ENCODE data around the gene ANKLE2. TPM values are rescaled to one million over a fixed set of nuclear protein-coding genes. Genes with fewer than 3 reads are reported as not detected.
A peak's percentile ranks its signal among the peaks of the same experiment; 100 is the strongest.

The ANKLE2 gene
- total and polyA plus RNA-seq, 2 of the 8 experiments (the other 6 are each of a cell fraction or from before 2014, with no cell fraction given) = 41.0 to 64.9 TPM

DNA sequence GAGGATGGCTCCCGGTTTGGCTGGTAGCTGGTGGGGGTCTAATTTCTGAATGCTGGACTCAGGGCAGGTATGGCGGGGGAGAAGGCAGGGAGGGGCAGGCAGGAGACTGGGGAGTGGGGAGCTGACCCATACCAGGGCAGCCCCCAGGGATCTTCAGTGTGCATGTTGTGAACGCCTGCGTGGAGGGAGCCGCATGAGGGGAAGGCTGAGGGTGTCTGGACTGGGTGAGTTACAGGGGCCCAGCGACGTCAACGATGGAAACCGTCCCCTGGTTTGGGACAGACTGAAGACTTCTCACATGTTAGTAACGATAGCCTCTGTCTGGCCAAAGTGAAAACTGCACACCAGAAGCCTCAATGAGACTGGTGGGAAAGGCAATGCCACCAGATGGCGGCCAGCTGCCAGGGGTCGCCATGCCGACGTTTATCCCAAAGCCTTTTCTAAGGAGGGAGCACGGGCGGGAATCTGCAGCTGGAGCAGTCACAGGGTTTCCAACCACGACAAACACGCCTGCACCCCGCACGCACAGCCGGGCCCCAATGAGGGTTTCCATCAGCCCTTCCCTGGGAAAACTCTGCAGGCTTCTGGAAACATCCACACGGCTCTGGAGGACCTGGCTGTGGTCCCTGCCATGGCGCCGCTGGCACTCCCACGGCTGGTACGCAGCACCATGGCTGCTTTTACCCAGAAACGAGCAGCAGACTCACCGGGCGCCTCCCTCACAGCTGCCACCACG is 37.0 kb downstream of the ANKLE2 start:
- Histone ChIP-seq H2BK120ac (replicated peaks; ENCODE audit: low read depth, low read length) (no peak overlapping the region), H3K23me2 (ENCODE audit: low read depth, low read length) (no peaks in the 10 kb centered on the region), H3K79me1 (ENCODE audit: low read depth, low read length) (no peaks in the 10 kb centered on the region), H2AK5ac (ENCODE audit: low read depth, low read length) (no peak overlapping the region), H3K4me1 (replicated peaks in 1 of 4; ENCODE audit: control insufficient read depth in 3 of 4, insufficient read depth in 4 of 4, low read length in 3 of 4) (no peaks in the 10 kb centered on the region), H2BK5ac (ENCODE audit: low read depth, low read length) (no peak overlapping the region), H3K14ac (ENCODE audit: insufficient read length) (no peak overlapping the region), H3K56ac (replicated peaks; ENCODE audit: insufficient read length, low read depth, low read length) (no peak overlapping the region), H4K8ac (ENCODE audit: extremely low read depth, insufficient read depth, low read length) (0 out of 2 replicates have a peak overlapping the region, but pooled peaks have one; percentile 41), H3K18ac (ENCODE audit: extremely low read depth, low read length) (no peak overlapping the region), H2AFZ (ENCODE audit: low read length) (no peak overlapping the region), H3K27me3 (replicated peaks in 1 of 4; ENCODE audit: control insufficient read depth in 3 of 4, extremely low read depth in 1 of 4, insufficient read depth in 3 of 4, low read length in 3 of 4) (no peaks in the 10 kb centered on the region; a peak in 1 of 7 replicates), H3K9me3 (ENCODE audit: insufficient read depth in 2 of 2, low read depth in 1 of 2, low read length in 1 of 2) (peaks cover 0 to 2% of the 10 kb centered on the region in 2 experiments; a peak in 1 of 4 replicates), H3K4me2 (ENCODE audit: insufficient read depth in 1 of 2, low read depth in 2 of 2, low read length in 2 of 2) (no peak overlapping the region), H3K27ac (ENCODE audit: low read depth, low read length) (no peak overlapping the region), H4K91ac (replicated peaks; ENCODE audit: insufficient read length, low read length) (no peak overlapping the region), H3K4me3 (ENCODE audit: extremely low read depth in 1 of 4, insufficient read depth in 2 of 4, low read depth in 3 of 4, low read length in 4 of 4) (no peak overlapping the region), H3K79me2 (ENCODE audit: control insufficient read depth in 1 of 2, insufficient read depth in 2 of 2, low read length in 2 of 2) (no peaks in the 10 kb centered on the region; a peak in 1 of 4 replicates), H3K4ac (replicated peaks; ENCODE audit: insufficient read length, low read depth, low read length) (no peak overlapping the region), H3K36me3 (ENCODE audit: control insufficient read depth in 2 of 4, insufficient read depth in 4 of 4, low read length in 3 of 4) (peaks cover 28 to 79% (median 49%) of the 10 kb centered on the region in 4 experiments), H4K5ac (ENCODE audit: insufficient read length, low read depth, low read length) (no peak overlapping the region), H3K9ac (replicated peaks in 1 of 4; ENCODE audit: extremely low read depth in 1 of 4, low read depth in 3 of 4, low read length in 3 of 4) (no peak overlapping the region), H3K23ac (ENCODE audit: insufficient read length) (no peak overlapping the region), H2BK20ac (ENCODE audit: low read length) (no peak overlapping the region), H2BK15ac (ENCODE audit: low read length) (no peak overlapping the region), H2BK12ac (ENCODE audit: low read depth, low read length) (no peak overlapping the region), H4K20me1 (replicated peaks in 1 of 2; ENCODE audit: control insufficient read depth in 1 of 2, insufficient read depth in 2 of 2, low read length in 2 of 2) (peaks cover 3 to 21% of the 10 kb centered on the region in 2 experiments)
- WGBS, 2 experiments (ENCODE audit: extremely low coverage in 1 of 2, insufficient coverage in 1 of 2, insufficient read length in 1 of 2, insufficient replicate concordance in 2 of 2, low coverage in 1 of 2, low lambda C conversion rate in 2 of 2, missing lambda C conversion rate in 1 of 2) = 94% methylated on average over 27 of the region's 30 CpGs; no CpG with 5 or more reads in 1 of the 2 experiments
- DNase-seq (ENCODE audit: low read depth in 1 of 2, low spot score in 2 of 2) (no peak), FAIRE-seq (no peak)
- POLR2A ChIA-PET (ENCODE audit: partially characterized antibody) = interaction anchor here (0.7 to 5.7 kb wide), 3 partner anchors 14 to 54 kb away, joined by 3 to 21 read pairs (median 5); partner anchors contain the start of gene PGAM5
- TF ChIP-seq, protein P1, sequence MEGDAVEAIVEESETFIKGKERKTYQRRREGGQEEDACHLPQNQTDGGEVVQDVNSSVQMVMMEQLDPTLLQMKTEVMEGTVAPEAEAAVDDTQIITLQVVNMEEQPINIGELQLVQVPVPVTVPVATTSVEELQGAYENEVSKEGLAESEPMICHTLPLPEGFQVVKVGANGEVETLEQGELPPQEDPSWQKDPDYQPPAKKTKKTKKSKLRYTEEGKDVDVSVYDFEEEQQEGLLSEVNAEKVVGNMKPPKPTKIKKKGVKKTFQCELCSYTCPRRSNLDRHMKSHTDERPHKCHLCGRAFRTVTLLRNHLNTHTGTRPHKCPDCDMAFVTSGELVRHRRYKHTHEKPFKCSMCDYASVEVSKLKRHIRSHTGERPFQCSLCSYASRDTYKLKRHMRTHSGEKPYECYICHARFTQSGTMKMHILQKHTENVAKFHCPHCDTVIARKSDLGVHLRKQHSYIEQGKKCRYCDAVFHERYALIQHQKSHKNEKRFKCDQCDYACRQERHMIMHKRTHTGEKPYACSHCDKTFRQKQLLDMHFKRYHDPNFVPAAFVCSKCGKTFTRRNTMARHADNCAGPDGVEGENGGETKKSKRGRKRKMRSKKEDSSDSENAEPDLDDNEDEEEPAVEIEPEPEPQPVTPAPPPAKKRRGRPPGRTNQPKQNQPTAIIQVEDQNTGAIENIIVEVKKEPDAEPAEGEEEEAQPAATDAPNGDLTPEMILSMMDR (IDR thresholded peaks at IDR 0.05; ENCODE audit: control extremely low read depth in 1 of 3, insufficient read depth in 1 of 3, low read depth in 1 of 3, low read length in 3 of 3) = peak in 1 of 3 experiments; percentile 2; a peak in 1 of 4 replicates
- TF ChIP-seq BACH1 (IDR thresholded peaks at IDR 0.05; ENCODE audit: low read length) = no peak
- CTCF ChIA-PET (ENCODE audit: partially characterized antibody) = no interaction called here

Data from H1 (cell line).